ENCODE data around the gene CYP19A1.
A peak's percentile ranks its signal among the peaks of the same experiment; 100 is the strongest.

The CYP19A1 gene

GRCh38 chr15:51346136-51346535 is 7.7 kb upstream of the CYP19A1 start:
- TF ChIP-seq MAX (IDR thresholded peaks at IDR 0.05) (no peak), EGR1 (IDR thresholded peaks at IDR 0.05) (no peak), RAD21 (IDR thresholded peaks at IDR 0.05; ENCODE audit: low read depth) (no peak), TCF12 (IDR thresholded peaks at IDR 0.05; ENCODE audit: low read depth) (no peak), USF1 (IDR thresholded peaks at IDR 0.05) (no peak), ZBTB7A (IDR thresholded peaks at IDR 0.05; ENCODE audit: low read depth) (no peak), CEBPB (IDR thresholded peaks at IDR 0.05) (no peak), FOXM1 (IDR thresholded peaks at IDR 0.05; ENCODE audit: borderline replicate concordance, low read depth) (no peak), CREB1 (IDR thresholded peaks at IDR 0.05; ENCODE audit: low read depth) (no peak), YY1 (IDR thresholded peaks at IDR 0.05; ENCODE audit: low read depth) (no peak), TEAD4 (IDR thresholded peaks at IDR 0.05) (no peak), EP300 (IDR thresholded peaks at IDR 0.05; ENCODE audit: borderline replicate concordance) (no peak), TAF1 (IDR thresholded peaks at IDR 0.05; ENCODE audit: low read depth) (no peak), NFIC (IDR thresholded peaks at IDR 0.05) (no peak), REST (IDR thresholded peaks at IDR 0.05; ENCODE audit: low read depth) (no peak)

GRCh38 chr15:51343466-51343865 is 5.1 kb upstream of the CYP19A1 start:
- TF ChIP-seq CREB1 (IDR thresholded peaks at IDR 0.05; ENCODE audit: low read depth): no peak
- no peak for TF ChIP-seq CEBPB (IDR thresholded peaks at IDR 0.05)

GRCh38 chr15:51342227-51342999 is 4.0 kb upstream of the CYP19A1 start:
- TF ChIP-seq TCF12 (IDR thresholded peaks at IDR 0.05; ENCODE audit: low read depth) (no peak), TAF1 (IDR thresholded peaks at IDR 0.05; ENCODE audit: low read depth) (no peak), NFIC (IDR thresholded peaks at IDR 0.05) (no peak), EP300 (IDR thresholded peaks at IDR 0.05; ENCODE audit: borderline replicate concordance) (no peak), YY1 (IDR thresholded peaks at IDR 0.05; ENCODE audit: low read depth) (no peak), MAX (IDR thresholded peaks at IDR 0.05) (no peak)

GRCh38 chr15:51341366-51342226 is 3.2 kb upstream of the CYP19A1 start, which contains the start of gene GLDN:
GLDN (plus strand) TSS chr15:51341655; CDS start chr15:51341685, 30 bp downstream.
- TF ChIP-seq EP300 (IDR thresholded peaks at IDR 0.05; ENCODE audit: borderline replicate concordance) (no peak), MAX (IDR thresholded peaks at IDR 0.05) (0 out of 2 replicates have a peak, but pooled peaks have one; percentile 17), CEBPB (IDR thresholded peaks at IDR 0.05) (no peak), YY1 (IDR thresholded peaks at IDR 0.05; ENCODE audit: low read depth) (no peak), TAF1 (IDR thresholded peaks at IDR 0.05; ENCODE audit: low read depth) (no peak), TCF12 (IDR thresholded peaks at IDR 0.05; ENCODE audit: low read depth) (no peak), RAD21 (IDR thresholded peaks at IDR 0.05; ENCODE audit: low read depth) (no peak), NFIC (IDR thresholded peaks at IDR 0.05) (no peak)

- TF ChIP-seq NFIC (IDR thresholded peaks at IDR 0.05) (no peak), CEBPB (IDR thresholded peaks at IDR 0.05) (no peak), MAX (IDR thresholded peaks at IDR 0.05) (no peak), RAD21 (IDR thresholded peaks at IDR 0.05; ENCODE audit: low read depth) (no peak), CREB1 (IDR thresholded peaks at IDR 0.05; ENCODE audit: low read depth) (no peak), USF1 (IDR thresholded peaks at IDR 0.05) (no peak), FOXM1 (IDR thresholded peaks at IDR 0.05; ENCODE audit: borderline replicate concordance, low read depth) (no peak), EGR1 (IDR thresholded peaks at IDR 0.05) (no peak), TAF1 (IDR thresholded peaks at IDR 0.05; ENCODE audit: low read depth) (no peak), TCF12 (IDR thresholded peaks at IDR 0.05; ENCODE audit: low read depth) (no peak), YY1 (IDR thresholded peaks at IDR 0.05; ENCODE audit: low read depth) (no peak), REST (IDR thresholded peaks at IDR 0.05; ENCODE audit: low read depth) (no peak), ZBTB7A (IDR thresholded peaks at IDR 0.05; ENCODE audit: low read depth) (no peak), EP300 (IDR thresholded peaks at IDR 0.05; ENCODE audit: borderline replicate concordance) (no peak), TEAD4 (IDR thresholded peaks at IDR 0.05) (no peak)
These were observed 2.6 kb downstream of the CYP19A1 start for GRCh38 chr15:51335538-51336410.
